ENCODE measurements around the gene PM20D1.
"Not testable (repeated sequence)": the region's sequence is repeated elsewhere in the genome, so short reads cannot be mapped to it uniquely, and the experiment has no call there.

PM20D1 gene

DNA sequence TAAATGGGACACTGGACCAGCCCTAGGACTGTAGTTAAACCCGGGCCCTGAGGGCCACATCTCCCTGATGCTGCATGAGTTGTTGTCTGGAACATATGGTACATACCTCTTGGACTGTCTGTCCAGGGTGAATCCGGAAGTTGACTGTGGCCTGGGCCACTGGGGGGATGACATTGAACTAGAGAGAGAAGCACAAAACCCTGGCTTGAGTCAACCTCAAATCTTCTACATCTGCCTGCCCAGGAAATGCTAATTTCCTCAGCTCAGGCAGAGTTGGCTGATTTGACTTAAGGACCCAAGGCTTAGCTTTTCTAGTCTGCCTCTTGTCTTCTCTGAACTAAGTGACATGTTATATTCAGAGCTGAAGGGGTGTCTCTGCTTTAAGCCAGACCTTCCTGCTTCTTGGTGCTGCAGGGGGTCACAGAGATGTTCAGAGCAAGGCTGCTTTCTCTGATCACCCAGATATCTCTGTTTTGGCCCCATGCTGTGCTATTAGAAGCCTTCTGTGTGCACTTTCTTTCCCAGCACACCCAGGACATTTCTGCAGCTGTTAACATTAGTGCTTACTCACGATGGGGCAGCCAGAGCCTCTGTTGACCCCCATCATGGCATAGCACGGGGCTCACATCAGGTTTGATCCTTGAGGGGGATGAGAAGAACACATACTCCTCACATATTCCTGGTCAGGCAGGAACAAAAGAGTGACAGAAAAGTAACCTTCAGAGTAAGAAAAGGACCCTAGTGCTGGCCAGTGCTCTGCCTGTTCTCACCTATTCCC lies 9.6 kb downstream of the PM20D1 start:
- DNase-seq, result no peak

DNA sequence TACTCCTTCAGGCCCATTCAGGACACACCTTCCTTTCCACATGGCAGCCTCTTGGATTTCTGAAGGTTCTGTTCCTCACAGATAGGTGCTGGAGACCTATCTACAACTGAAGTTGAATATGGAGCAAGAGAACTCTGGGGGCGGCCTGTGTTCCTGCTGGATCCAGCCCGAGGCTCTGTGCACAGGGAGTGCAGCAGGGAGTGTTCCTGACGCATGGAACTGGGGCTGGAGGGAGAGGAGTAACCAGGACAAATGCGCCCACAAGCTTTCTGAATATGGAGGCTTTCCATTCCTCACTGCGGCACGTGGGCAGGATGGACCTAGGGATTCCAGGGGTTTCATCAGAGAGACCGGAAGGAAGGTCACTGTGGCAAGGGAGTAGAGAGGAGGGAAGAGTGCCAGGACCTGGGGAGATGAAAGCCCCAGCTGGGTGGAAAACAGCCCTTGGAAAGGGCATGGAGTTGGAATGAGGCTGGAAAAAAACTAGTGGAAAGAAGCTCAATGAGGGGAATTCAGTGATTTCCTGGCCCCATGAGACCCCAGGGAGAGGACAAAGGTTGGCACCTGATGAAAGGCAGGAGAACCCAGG lies 12.5 kb downstream of the PM20D1 start:
- no peak for DNase-seq

DNA sequence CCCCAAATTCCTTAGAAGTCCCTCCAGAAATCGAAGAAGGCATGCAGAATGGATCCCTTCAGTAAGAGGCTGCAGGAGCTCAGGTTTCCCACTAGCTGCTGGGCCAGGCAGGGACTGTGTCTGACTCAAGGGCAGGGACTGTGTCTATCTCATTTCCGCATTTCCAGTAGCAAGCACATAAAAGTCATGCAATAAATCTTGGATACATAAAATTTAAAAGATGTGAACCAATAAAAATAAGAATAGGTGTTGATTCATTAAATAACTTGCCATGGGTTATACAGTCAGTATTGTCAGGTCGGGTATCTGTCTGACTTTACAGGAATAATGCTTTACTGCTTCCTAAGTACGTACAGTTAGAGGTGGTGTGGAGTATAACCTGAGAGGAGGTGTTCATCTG lies 15.2 kb downstream of the PM20D1 start:
- no peak for DNase-seq

DNA sequence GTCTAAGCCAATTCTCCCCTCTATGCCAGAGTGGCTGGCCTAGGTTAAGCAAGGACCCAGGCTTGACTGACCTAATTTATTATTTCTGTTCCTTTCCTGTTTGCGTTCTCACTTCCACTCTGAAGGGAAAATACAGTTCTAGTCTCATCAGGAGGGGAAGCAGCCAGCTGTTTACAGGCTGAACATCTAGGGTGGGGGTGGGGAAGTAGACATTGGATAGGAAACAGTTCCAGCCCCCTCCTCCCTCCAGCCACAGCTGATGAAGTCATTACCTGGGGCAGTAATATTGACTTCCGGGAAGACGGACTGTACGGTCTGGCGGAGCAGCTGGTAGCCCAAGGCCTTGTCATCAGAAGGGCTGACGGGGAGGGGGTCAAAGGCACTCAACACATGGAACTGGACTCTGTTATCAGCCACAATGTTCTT lies 17.6 kb downstream of the PM20D1 start:
- DNase-seq, result peak; percentile 38

DNA sequence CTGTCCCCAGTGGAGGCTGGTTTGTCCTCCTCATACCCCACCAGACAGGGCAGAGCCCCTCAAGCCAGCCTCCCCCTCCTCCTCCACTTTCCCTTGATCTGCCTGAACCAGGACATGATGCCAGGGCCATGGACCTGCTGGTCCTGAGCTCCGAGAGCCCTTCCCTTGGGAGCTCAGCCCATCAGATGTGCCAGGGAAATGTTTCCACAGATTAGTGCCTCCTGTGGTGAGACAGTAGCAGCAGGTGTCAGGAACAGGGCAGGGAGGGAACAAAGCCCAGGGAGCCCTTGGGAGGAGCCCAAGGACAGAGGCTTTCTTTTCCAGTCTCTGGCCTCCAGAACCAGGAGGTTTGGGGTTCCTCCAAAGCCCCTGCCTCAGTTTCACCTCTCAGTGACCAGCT lies 22.3 kb downstream of the PM20D1 start:
- DNase-seq, result no peak

DNA sequence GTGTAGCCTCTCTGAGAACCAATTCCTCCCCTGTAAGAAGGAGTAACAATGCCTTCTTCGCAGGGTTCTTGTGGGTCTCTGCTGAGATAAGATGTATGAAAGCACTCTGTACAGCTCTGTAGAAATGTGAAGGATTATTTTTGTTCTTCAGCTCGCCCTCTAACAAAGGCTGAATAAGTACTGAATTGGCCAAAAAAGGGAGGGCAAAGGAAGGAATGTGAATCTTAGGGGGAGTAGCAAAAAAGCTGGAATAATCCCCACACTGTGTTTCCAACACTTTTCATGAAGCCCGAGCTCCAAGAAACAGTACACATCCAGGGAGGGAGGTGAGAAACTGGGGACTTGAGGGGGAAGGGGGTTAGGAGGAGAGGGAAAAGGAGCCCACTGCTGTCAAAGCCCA lies 22.9 kb downstream of the PM20D1 start:
- no peak for DNase-seq

DNA sequence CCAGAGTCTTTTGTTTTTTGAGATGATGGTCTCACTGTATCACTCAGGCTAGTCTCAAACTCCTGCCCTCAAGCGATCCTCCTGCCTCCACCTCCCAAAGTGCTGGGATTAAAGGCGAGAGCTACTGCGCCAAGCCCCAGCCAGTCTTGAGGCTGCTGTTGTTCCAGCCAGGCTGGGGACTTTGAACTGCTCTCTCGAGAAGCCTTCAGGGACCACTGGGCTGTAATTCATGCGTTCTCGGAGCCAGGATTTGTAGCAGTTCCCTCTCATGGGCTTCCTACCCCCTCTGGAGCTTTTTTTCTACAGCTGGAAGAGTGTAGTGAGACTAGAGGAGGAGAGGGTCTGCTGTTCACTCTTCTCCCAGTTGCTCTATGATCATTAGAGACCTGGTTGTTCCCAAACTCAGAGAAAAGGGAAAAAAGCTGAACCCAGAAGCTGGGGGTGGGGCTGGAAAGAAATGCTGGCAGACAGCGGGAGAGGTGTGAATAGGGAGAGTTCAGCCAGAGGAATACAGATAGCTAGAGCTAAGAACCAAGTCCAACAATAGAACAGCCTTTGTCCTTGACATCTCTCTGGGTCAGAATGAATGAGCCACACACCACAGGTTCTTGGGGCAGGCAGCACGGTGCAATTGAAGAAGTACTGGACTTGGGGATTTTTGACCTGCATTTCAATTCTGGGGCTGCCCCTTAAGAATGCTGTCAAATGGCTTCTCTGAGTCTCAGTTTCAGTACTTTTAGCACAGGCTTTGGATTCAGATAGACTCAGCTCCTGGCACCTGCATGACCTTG lies 23.7 kb downstream of the PM20D1 start:
- DNase-seq, result no peak

DNA sequence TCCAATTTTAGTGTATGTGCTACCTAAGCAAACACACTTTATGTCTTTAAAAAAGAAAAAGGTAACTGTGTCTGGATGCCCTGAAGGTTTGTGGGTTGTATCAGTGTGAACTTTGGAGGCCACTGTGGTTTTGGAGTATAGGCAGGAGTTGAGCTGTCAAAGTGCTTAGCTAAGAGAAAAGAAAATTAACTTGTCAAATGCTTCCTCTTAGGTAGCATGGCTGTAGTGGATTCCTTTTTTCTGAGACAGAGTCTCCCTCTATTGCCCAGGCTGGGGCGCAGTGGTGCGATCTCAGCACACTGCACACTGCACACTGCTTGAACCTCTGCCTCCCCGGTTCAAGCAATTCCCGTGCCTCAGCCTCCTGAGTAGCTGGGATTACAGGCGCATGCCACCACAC lies 25.8 kb downstream of the PM20D1 start:
- no peak for DNase-seq

DNA sequence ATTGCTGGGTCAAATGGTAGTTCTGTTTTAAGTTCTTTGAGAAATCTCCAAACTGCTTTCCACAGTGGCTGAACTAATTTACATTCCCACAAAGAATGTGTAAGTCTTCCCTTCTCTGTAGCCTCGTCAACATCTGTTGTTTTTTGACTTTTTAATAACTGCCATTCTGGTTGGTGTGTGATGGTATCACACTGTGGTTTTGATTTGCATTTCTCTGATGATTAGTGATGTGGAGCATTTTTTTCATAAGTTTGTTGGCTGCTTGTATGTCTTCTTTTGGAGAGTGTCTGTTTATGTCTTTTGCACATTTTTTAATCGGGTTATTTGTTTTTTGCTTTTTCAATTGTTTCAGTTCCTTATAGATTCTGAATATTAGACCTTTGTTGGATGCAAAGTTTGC lies 26.7 kb downstream of the PM20D1 start:
- DNase-seq, result not testable (repeated sequence)

DNA sequence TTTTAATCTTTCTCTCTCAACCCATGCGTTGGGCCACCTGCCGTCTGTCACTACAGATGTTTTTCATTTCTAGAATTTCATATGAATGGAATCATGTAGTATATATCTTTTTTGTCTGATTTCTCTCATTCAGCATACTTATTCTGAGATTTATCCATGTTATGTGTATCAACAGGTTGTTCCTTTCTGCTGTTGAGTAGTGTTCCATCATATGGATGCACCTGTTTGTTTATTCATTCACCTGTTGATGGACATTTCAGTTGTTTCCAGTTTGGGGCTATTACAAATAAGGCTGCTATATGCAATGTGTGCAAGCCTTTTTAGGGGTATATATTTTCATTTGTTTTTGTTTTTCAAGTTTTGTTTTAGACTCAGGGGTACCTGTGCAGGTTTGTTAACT lies 27.5 kb downstream of the PM20D1 start:
- DNase-seq, result no peak

DNA sequence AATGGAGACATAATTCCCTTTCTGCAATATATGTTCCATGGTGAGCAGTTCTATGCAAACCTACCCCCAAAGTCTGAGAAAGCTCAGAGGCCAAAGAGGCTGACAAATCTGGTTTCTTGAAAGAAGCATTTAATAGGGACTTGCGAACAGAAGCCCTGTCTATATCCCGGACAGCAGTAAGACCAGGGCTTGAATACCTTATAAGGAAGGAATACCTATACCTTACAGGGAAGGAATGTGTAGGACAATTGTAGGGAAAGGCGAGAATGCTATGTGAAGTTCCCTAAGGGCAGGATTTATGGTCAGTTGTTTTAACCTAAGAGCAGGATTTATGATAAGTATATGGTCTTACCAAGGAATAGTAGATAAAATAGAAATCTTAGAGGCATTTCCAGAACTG lies 31.9 kb downstream of the PM20D1 start:
- no peak for DNase-seq

DNA sequence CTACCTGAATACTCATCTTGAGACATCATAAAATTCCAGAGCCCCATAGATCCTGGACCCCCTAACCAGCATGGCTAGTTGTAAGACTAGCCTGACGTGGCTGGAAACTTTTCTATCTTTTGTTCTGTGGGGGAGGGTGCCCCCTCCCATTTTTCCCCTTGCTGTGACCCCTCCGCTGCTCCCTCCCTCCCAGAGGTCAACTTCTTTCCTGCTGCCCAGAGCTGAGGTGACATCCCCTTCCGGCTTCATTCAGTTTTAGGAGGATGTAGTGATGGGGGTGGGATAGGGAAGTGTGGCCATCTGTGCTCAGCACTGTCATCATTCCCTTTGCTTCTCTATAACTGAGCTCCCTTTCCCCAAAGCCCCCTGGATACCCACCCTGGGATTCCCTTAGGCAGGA lies 32.6 kb downstream of the PM20D1 start:
- DNase-seq, result no peak

DNA sequence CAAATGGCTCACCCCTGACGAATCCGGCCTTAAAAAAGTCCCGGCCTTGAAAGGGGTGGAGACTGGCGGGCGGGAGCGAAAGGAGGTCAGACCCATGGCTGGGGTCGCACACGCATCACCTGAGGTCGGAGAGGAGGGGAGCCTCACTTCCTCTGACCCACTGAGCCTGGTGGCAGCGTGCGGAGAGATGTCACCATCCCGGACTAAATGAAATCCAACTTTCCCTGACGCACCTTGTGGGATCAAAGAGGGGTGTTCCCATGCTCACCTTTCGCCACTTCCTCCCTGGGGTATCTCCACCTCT lies 36.2 kb downstream of the PM20D1 start:
- no peak for DNase-seq

DNA sequence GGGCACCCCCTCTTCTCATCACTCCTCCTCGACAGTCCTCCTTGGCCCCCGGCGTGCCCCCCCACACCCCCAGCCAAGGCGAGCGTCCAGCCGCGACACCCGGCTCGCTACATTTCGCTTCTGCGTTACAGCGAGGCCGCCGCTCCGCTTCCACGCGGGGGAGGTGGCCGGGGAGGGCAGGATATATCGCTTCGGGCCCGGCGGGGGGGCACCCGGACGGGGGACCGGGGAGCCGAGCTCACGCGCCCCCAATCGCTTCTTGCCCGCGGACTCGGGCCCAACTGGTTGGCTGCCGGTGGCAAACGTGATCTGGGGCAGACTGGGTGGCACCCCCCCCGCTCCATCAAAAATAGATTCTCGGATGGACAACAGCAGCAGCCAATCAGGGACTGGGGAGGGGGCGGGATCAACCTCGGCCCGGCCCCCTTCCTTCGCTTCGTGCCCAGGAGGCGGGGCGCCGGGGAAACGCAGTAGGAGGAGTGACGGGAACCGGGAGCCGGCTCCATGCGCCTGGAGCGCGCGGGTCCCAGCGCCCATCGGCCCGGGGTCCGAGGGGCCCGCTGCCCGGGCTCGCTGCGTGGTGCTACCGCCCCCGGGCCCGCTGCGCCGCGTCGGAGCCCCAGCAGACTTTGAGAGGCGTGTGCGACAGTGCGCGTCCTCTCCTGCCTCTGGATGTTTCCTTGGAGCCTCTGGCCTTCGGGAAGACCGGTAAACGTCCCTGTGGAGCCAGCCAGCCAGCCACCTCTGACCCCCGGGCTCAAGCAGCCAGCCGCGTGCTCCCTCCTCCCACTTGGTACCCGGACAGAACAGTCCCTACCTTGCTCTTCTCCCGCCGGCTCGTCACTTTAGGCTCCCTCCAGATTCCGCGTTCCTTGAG lies 36.8 kb downstream of the PM20D1 start, which contains the start of gene SLC41A1:
TSS of gene SLC41A1 (minus strand) at position 321 of the 877 bp plus-strand sequence. CDS start 2,757 bp downstream, outside the sequence.
- peak; percentile 98 for DNase-seq

DNA sequence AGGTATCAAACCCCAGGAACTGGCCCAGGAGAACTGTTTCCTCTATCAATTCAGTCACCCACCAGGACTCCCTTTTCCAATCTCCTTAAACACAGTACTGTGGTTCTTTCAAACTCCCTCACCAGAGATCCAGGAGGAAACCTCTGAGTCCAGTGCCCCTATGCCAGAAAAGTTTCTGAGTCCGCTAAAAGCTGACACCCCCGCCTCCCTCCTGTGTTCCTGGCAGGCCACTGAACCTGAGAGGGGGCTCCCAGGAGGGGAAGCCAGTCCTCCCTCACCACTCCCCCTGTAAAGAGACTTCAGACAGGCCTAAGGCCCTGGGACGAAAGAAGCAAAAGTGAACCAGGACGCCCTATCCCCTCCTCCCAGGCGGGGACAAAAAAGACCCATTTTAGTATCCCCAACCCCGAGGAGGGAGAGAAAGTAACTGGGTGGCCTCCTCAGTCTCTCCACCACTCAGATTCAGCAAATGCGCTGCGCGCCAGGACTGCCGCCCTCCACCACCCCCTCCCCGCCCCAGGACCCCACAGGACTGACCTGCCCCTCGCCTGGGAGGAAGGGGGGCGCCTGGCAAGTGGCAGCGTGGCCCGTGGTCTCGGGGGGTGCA lies 37.6 kb downstream of the PM20D1 start:
- DNase-seq, result peak; percentile 71

DNA sequence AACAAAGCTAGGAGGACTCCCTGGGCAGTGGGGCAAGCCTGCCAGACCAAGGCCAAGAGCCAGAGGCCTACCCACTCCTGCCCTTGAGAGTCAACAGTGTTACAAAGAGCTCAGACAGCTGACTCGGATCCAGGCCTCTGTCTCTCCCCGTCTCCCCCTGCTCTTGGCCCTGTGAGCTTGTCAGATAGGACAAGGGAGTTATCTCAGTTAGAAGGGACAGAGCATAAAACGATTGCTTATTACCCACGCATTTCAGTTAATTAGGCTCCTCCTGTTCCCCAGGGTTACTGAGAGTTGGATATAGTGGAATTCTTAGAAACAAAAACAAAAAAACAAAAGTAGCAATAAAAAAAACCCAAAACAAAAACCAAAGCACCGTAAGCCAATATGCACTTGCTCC lies 38.3 kb downstream of the PM20D1 start:
- peak; percentile 40 for DNase-seq

DNA sequence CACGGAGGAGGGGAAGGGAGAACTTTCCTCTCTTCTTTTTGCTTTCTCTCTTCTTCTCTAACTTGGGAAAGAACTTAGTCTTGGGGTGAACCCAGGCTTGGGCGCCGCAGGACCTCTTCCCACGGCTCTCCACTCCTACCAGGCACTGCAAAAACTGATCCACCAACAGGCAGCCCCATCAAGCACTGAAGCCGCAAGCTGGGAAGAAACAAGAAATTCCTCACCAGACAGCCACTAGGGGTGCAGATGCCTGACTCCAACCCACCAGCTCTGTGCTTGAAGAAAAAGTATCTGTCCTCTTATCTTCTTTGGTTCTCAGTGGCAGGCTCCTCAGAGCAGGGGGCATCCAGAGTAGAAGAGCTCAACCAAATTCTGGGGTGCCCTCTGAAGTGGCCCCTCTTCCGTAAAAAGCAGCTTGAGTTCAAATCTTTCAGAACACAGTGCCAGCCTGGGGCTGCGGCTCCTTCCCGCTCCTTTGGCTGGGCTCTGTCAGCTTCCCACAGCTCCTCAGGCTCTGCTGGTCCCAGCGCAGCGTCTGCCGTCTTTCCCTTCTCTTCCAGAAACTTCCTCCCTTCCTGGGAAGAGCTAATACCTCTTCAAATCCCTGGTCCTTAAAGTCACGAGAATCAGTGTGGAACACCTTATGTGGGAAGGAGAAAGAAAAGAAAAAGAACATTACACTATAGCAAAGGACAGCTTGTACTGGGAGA lies 39.3 kb downstream of the PM20D1 start:
- no peak for DNase-seq

DNA sequence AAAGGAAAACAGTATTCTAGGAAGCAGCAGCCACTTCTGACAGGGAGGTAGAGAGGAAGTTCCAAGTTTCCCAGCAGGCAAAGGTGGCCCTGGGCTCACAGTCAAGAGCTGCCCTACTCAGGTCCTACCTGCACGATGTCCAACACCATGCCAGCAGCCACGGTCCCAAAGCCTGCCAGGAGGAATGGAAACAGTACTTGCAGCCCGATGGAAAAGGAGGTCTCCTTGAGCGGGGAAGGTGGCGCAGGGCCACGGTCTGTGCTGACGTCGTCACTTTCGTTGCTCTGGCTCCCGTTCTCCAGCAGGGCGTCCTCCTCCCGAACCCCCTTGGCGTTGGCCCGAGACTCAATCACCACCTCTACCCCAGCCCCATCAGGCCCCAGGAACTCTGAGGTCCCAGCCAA lies 40.0 kb downstream of the PM20D1 start:
- no peak for DNase-seq

DNA sequence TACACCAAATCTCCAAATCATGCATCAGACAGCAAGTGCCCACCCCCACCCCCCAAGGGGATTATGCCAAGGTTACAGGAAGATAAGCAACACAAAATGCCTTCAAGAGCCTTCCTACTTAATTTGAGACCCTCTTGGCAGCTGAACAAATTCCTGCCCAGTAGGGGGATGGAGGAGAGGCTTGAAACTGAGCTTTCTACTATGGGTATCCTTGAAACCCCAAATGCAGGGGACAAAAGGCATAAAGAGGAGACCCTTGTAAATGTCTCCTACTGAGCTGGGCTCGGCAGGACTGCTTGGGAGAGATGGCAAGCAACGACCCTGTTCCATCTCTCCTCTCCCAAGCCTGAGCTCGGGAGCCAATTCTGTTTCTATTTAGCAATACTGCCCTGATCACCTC lies 40.5 kb downstream of the PM20D1 start:
- no peak for DNase-seq

DNA sequence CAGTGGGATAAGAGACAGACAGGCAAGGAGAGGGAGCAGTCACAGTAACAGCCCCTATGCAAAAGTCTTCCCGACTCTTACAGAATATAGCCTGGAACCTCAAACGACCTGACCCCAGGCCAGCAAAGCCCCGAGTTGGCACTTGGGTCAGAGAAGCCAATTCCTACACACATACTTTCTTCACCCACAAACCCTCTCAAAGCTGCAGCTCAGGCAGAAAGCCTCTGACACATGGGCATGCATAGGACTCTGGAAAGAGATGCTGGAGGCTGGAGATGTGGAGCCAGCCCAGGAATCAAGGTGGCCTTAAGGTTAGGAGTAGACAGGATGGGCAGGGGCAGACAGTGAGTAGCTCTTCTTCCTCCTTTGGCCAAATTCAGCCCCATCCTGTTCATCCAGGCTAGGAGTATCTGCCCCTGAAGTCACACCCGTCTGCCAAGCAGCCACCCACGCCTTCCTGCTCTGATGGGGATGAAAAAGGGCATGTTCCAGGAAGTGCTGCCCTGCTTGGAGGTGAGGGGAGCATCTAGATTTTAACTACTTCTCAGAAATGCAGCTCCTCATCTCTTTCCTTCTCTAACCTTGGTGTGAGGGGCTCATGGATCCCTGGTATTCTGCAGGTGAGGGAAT lies 44.7 kb downstream of the PM20D1 start:
- no peak for DNase-seq

DNA sequence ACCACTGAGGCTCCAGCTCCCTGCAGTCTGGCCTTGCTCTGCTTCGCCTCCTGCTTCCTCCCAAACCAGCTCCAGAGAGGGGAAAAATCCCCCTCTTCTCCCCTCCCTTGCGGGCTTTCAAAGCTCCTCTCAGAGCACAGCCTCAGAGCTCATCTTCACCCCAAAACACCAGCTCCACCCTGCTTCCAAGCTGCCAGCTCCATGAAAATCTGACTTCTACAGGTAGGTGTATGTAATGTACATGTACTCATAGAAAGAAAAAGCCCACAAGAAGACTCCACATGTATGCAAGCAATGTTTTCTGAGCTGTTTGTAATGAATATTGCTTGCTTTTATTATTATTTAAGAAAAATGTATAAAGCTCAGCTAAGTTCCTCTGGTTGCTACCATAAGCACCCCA lies 45.3 kb downstream of the PM20D1 start:
- no peak for DNase-seq

All from retina (tissue), 1 donor.